GM19455 (cell line): ENCODE data around the gene KCNC2.

ENCODE experiments used
- ATAC-seq: cut with Tn5 transposase; IDR thresholded peaks from one replicate; pipeline ENCODE4 v1.9.1; 2021; ENCODE audit not compliant: unreplicated experiment

Gene KCNC2

DNA sequence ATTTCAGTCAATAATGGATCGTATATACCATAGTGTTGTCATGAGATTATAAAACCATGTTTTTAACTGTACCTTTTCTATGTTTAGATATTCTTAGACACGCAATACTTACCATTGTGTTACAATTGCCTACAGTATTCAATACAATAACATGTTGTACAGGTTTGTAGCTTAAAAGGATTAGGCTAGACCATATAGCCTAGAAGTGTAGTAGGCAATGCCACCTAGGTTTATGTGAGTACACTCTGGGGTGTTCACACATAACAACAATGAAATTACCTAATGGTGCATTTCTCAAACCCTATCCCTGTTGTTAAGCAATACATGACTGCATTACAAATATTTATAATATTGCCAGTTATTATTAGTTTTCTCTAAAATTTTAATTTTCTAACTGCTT is 144.2 kb downstream of the KCNC2 start:
- ATAC-seq: no peak

DNA sequence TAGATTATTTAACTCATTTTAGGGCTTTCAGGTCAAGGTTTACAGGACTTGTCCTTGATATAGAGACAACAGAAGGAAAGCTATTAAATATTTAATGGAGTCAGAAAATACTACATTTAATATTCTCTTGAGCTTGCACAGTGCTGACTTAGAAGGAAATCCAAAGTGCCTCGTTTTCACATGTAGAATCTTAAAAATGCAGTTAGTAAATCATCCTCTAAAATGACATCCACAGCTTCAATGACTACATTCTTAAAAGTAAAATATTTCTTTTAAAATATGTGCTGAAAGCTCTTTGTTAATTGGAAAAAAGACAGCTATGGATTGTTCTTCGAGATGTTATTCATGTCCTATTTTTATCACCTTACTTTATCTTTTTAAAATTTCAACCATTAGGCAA is 146.9 kb downstream of the KCNC2 start:
- ATAC-seq: no peak

DNA sequence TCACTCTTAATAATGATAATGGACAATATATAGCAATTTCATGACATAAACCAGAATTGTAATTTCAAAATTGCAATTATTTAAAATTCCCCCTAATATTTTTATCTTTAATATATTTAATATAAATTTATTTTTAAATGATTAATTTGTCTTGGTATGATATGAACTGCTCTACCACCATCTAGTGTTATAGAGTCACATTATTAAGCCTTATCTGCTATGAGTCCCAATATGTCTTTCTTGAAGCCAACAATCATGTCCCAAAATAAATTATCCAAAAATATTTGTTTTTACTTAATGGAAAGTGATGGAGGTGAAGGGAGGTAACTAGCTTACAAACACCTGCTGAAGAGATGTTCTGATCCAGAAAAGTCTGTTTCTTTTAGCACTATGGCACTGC is 151.4 kb downstream of the KCNC2 start:
- no peak for ATAC-seq

DNA sequence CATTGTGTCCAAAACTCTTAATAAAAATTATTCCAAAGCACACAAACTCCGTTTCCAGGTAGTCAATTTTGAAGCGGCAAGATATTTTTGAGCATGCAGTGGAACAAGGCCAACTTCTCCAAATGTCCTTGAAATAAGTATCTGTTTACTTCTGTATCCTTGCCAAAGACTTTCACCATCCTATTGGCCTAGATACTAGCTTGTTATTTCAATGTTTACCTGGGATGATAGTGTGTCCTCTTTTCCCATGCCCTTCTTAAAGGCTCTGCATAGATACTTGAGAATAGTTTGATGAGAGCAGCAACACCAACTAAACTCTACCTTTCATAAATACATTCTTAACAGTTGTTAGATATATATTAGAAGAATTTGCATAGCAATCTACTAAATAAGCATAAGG is 160.9 kb downstream of the KCNC2 start:
- no peak for ATAC-seq

DNA sequence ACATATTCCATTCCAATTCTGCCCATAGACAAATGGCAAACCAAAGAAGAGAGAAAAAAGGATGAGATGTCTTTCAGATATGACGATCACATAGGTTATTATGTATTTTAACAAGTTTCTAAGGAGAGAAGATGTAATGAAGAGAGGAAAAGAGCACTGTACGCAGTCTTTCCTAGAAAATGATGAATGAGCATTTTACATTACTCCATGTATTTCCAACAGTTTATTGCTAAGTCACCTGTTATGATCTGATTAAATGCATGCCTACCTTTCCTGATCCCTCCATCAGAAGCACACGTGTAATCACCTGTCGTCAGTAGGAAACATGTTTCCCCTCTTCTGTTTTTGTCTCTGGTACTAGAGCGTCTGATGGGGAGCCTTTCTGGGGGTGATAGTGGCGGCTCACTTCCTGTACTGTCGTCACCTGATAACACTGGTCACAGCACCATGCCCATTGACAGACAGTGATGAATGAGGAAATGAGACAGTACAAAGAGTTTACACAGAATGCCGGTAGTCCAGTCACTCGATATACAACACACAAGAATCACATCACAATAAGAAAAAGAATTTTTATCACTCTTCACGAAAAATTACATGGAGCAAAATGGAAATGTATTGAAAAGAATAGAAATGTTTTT is 161.6 kb downstream of the KCNC2 start:
- no peak for ATAC-seq

DNA sequence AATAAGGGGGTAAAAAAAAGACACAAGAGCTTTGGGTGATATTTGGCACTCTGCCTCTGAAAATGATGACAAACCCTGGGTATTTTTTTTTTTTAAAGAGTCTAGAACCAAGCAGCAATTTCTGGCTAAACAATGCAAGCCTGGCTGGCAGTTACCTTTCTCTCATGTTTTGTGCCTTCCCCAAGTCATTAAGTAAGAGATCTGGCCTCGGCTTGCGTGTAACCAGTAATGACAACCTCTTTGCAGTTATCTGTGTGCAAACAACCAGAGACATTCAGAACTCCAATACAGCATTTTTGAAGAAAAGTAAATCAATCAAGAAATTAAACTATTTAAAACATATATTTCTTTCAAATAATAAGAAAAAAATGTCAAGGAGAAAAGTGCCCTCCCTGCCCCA is 167.5 kb downstream of the KCNC2 start:
- ATAC-seq: no peak

DNA sequence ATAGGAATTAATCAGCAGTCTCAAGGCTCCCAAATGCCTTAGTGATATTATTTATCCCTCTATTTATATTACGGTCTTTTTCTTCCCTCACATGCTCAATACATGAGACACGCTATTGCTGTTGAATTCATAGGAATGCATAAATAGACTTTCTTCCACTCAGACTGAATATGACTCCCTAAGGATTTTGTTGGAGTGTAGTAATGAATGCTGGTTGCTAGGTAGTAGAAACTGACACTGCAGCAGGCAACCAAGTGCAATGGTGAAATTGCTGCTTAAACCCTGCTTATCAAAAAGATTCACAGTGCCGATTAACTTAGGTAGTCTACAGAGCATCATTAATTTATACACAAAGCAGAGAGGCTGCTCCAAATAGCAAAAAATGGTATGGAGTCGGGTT is 168.2 kb downstream of the KCNC2 start:
- no peak for ATAC-seq

DNA sequence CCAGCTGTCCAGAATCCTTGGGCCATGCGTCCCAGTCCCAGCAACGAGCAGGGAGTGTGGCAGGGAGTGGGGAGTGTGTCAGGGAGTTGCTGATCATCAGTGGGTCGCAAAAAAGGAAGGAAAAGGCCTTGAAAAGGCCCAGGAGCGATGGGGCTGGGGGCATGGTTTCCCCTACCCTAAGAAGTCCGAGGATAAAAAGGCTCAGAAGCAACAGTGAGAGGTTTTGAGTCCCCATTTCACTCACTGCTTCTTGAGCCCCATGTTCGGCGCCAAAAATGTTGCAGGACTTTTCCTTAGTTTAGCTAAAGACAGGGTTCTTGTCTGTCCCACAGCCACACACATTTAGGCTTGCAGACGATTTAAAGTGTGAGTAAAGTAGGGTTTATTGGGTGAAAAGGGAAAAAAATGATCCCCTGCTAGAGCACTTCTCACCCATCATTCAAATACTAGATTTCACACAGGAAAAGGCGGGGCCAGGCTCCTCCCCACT is 189.5 kb downstream of the KCNC2 start:
- no peak for ATAC-seq

DNA sequence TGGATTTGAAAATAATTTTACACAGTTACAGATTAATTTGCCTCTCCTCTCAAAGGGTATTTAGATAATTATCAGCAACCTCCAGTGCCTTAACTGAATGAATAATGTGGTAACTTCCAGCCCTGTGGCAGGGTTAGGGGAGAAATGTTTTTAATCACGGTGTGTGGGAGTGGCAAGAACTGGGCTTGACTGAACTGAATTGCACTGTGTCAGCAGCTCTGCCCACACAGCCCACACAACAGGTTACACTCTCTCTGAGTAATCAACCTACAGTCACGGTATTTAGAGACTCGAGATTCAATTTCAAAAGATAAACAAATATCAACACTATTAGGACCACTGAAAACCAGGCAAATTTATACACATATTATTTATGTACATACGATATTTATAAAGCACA is 198.5 kb downstream of the KCNC2 start:
- no peak for ATAC-seq

DNA sequence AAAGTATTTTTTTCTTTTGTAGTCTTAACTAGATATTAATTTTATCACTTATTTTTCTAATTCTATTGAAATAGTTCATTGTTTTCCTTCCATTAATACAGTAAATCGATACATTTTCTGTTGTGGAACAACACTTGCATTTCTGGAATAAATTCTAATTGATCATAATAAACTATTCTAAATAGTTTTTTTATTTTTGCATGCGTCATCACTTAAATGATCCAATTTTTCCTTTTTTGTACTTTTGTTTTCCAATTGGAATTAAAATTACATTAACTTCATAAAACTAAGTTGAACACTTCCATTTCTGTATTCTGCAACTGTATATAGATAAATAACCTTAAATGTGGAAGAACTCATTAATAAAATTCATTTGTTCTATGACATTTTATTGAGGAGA is 202.5 kb downstream of the KCNC2 start:
- no peak for ATAC-seq

DNA sequence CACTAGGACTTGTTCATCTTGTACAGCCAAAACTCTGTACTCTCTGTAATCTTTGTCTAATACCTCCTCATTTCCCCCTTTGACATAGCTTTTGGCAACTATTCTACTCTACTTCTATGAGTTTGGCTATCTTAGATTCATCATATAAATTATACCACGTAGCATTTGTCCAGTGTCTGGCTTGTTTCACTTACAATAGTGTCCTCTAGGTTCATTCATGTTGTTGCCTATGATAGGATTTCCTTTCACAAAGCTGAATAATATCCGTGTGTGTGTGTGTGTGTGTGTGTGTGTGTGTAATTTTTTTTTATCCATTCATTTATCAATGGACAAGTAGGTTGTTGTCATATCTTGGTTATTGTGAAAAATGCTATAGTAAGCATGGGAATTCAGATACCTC is 209.5 kb downstream of the KCNC2 start:
- no peak for ATAC-seq

DNA sequence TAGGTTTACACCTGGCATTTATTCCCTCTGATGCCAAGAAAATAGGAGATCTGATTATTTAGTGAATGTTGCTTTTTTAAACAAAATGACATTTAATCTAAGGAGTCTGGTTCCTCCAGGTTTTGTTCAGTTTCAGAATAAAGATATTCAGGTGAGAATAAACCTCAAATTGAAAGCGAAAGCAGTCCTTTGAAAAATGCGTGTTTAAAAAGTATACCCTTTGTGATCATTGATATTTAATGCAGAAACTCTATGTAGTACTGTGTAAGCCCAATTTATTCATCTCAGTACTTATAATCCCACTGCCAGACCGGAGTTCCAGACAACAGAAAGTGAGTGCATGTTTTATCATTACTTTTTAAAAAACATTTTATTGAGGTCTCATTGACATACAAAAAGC is 210.2 kb downstream of the KCNC2 start:
- ATAC-seq: no peak
